Measurements from ENCODE around the gene RBMX.

The RBMX gene

GRCh38 chrX:136880452-136881013 lies at the start of gene RBMX:
Gene RBMX (minus strand): TSS chrX:136880725. CDS start chrX:136879427, 1,298 bp downstream.
- TF ChIP-seq ZBTB7A (IDR thresholded peaks at IDR 0.05; ENCODE audit: low read depth) (no peak), TAF1 (IDR thresholded peaks at IDR 0.05; ENCODE audit: low read depth) (peak; percentile 74), FOXM1 (IDR thresholded peaks at IDR 0.05; ENCODE audit: borderline replicate concordance, low read depth) (peak; percentile 24; the same call in 1 of the 2 replicates), EGR1 (IDR thresholded peaks at IDR 0.05) (no peak), EP300 (IDR thresholded peaks at IDR 0.05; ENCODE audit: borderline replicate concordance) (no peak), TCF12 (IDR thresholded peaks at IDR 0.05; ENCODE audit: low read depth) (no peak), NFIC (IDR thresholded peaks at IDR 0.05) (no peak), CREB1 (IDR thresholded peaks at IDR 0.05; ENCODE audit: low read depth) (no peak), CEBPB (IDR thresholded peaks at IDR 0.05) (peak; percentile 28; the same call in 1 of the 2 replicates), TEAD4 (IDR thresholded peaks at IDR 0.05) (no peak), YY1 (IDR thresholded peaks at IDR 0.05; ENCODE audit: low read depth) (peak; percentile 73), RAD21 (IDR thresholded peaks at IDR 0.05; ENCODE audit: low read depth) (no peak)
- TF ChIP-seq, protein P1, sequence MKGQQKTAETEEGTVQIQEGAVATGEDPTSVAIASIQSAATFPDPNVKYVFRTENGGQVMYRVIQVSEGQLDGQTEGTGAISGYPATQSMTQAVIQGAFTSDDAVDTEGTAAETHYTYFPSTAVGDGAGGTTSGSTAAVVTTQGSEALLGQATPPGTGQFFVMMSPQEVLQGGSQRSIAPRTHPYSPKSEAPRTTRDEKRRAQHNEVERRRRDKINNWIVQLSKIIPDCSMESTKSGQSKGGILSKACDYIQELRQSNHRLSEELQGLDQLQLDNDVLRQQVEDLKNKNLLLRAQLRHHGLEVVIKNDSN (IDR thresholded peaks at IDR 0.05) = no peak
- TF ChIP-seq, protein P2, sequence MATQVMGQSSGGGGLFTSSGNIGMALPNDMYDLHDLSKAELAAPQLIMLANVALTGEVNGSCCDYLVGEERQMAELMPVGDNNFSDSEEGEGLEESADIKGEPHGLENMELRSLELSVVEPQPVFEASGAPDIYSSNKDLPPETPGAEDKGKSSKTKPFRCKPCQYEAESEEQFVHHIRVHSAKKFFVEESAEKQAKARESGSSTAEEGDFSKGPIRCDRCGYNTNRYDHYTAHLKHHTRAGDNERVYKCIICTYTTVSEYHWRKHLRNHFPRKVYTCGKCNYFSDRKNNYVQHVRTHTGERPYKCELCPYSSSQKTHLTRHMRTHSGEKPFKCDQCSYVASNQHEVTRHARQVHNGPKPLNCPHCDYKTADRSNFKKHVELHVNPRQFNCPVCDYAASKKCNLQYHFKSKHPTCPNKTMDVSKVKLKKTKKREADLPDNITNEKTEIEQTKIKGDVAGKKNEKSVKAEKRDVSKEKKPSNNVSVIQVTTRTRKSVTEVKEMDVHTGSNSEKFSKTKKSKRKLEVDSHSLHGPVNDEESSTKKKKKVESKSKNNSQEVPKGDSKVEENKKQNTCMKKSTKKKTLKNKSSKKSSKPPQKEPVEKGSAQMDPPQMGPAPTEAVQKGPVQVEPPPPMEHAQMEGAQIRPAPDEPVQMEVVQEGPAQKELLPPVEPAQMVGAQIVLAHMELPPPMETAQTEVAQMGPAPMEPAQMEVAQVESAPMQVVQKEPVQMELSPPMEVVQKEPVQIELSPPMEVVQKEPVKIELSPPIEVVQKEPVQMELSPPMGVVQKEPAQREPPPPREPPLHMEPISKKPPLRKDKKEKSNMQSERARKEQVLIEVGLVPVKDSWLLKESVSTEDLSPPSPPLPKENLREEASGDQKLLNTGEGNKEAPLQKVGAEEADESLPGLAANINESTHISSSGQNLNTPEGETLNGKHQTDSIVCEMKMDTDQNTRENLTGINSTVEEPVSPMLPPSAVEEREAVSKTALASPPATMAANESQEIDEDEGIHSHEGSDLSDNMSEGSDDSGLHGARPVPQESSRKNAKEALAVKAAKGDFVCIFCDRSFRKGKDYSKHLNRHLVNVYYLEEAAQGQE (IDR thresholded peaks at IDR 0.05; ENCODE audit: low read depth) = no peak
- TF ChIP-seq, protein P3, sequence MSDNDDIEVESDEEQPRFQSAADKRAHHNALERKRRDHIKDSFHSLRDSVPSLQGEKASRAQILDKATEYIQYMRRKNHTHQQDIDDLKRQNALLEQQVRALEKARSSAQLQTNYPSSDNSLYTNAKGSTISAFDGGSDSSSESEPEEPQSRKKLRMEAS (IDR thresholded peaks at IDR 0.05) = peak; percentile 45; the same call in 1 of the 2 replicates

- TF ChIP-seq, protein P3 (IDR thresholded peaks at IDR 0.05) = no peak
- TF ChIP-seq, protein P1 (IDR thresholded peaks at IDR 0.05) = no peak
- TF ChIP-seq TCF12 (IDR thresholded peaks at IDR 0.05; ENCODE audit: low read depth) = no peak
- TF ChIP-seq TAF1 (IDR thresholded peaks at IDR 0.05; ENCODE audit: low read depth) = no peak
- TF ChIP-seq ZBTB7A (IDR thresholded peaks at IDR 0.05; ENCODE audit: low read depth) = no peak
- TF ChIP-seq NFIC (IDR thresholded peaks at IDR 0.05) = no peak
- no peak for TF ChIP-seq CEBPB (IDR thresholded peaks at IDR 0.05)
- TF ChIP-seq TEAD4 (IDR thresholded peaks at IDR 0.05) = no peak
- no peak for TF ChIP-seq CREB1 (IDR thresholded peaks at IDR 0.05; ENCODE audit: low read depth)
- TF ChIP-seq, protein P2 (IDR thresholded peaks at IDR 0.05; ENCODE audit: low read depth) = no peak
- TF ChIP-seq EGR1 (IDR thresholded peaks at IDR 0.05) = no peak
- TF ChIP-seq FOXM1 (IDR thresholded peaks at IDR 0.05; ENCODE audit: borderline replicate concordance, low read depth) = no peak
- no peak for TF ChIP-seq RAD21 (IDR thresholded peaks at IDR 0.05; ENCODE audit: low read depth)
- no peak for TF ChIP-seq EP300 (IDR thresholded peaks at IDR 0.05; ENCODE audit: borderline replicate concordance)
- TF ChIP-seq YY1 (IDR thresholded peaks at IDR 0.05; ENCODE audit: low read depth) = no peak
These were observed 39.5 kb upstream of the RBMX start for GRCh38 chrX:136920001-136920400.

GRCh38 chrX:136916827-136917226 lies 36.3 kb upstream of the RBMX start:
- TF ChIP-seq EGR1 (IDR thresholded peaks at IDR 0.05) (no peak), EP300 (IDR thresholded peaks at IDR 0.05; ENCODE audit: borderline replicate concordance) (no peak), TAF1 (IDR thresholded peaks at IDR 0.05; ENCODE audit: low read depth) (no peak), NFIC (IDR thresholded peaks at IDR 0.05) (no peak), RAD21 (IDR thresholded peaks at IDR 0.05; ENCODE audit: low read depth) (no peak), CREB1 (IDR thresholded peaks at IDR 0.05; ENCODE audit: low read depth) (no peak), FOXM1 (IDR thresholded peaks at IDR 0.05; ENCODE audit: borderline replicate concordance, low read depth) (no peak), CEBPB (IDR thresholded peaks at IDR 0.05) (no peak), TEAD4 (IDR thresholded peaks at IDR 0.05) (no peak), TCF12 (IDR thresholded peaks at IDR 0.05; ENCODE audit: low read depth) (no peak), ZBTB7A (IDR thresholded peaks at IDR 0.05; ENCODE audit: low read depth) (no peak), YY1 (IDR thresholded peaks at IDR 0.05; ENCODE audit: low read depth) (no peak)
- TF ChIP-seq, protein P3 (IDR thresholded peaks at IDR 0.05) = no peak
- TF ChIP-seq, protein P1 (IDR thresholded peaks at IDR 0.05) = no peak

DNA sequence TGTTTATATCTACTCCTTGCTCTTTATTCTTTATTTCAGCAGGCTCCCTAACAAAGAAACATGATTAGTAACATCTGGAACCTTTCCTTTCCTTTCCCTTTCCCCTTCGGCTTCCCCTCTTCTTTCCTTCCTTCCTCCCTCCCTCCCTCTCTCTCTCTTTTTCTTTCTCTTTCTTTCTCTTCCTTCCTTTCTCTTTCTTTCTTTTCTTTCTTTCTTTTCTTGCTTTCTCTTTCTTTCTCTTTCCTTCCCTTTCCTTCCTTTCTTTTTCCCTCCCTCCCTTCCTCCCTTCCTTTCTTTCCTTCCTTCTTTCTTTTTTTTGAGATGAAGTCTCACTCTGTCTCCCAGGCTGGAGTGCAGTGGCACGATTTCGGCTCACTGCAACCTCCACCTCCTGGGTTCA lies 30.7 kb upstream of the RBMX start:
- TF ChIP-seq ZBTB7A (IDR thresholded peaks at IDR 0.05; ENCODE audit: low read depth) = no peak
- TF ChIP-seq TEAD4 (IDR thresholded peaks at IDR 0.05) = no peak
- TF ChIP-seq YY1 (IDR thresholded peaks at IDR 0.05; ENCODE audit: low read depth) = no peak
- no peak for TF ChIP-seq CREB1 (IDR thresholded peaks at IDR 0.05; ENCODE audit: low read depth)
- no peak for TF ChIP-seq FOXM1 (IDR thresholded peaks at IDR 0.05; ENCODE audit: borderline replicate concordance, low read depth)
- TF ChIP-seq NFIC (IDR thresholded peaks at IDR 0.05) = no peak
- TF ChIP-seq TAF1 (IDR thresholded peaks at IDR 0.05; ENCODE audit: low read depth) = no peak
- TF ChIP-seq, protein P2 (IDR thresholded peaks at IDR 0.05; ENCODE audit: low read depth) = no peak
- TF ChIP-seq, protein P1 (IDR thresholded peaks at IDR 0.05) = no peak
- no peak for TF ChIP-seq EP300 (IDR thresholded peaks at IDR 0.05; ENCODE audit: borderline replicate concordance)
- no peak for TF ChIP-seq RAD21 (IDR thresholded peaks at IDR 0.05; ENCODE audit: low read depth)
- TF ChIP-seq, protein P3 (IDR thresholded peaks at IDR 0.05) = no peak
- no peak for TF ChIP-seq TCF12 (IDR thresholded peaks at IDR 0.05; ENCODE audit: low read depth)
- no peak for TF ChIP-seq CEBPB (IDR thresholded peaks at IDR 0.05)
- TF ChIP-seq EGR1 (IDR thresholded peaks at IDR 0.05) = no peak
